HEK293 (cell line): ENCODE data around the gene PDZD2.
A peak's percentile ranks its signal among the peaks of the same experiment; 100 is the strongest.

Source experiments
- CTCF ChIA-PET: fragments of 350-600 bp; formaldehyde crosslinking; extraction: SDS; loops from one replicate; lab custom pipeline; 2021; ENCODE audit warnings: antibody characterized with exemption; lab: Yijun Ruan, JAX
- POLR2A ChIA-PET: fragments of 300-600 bp; formaldehyde crosslinking; extraction: SDS; loops from one replicate; lab custom pipeline; 2020; ENCODE audit warnings: antibody characterized with exemption, inconsistent platforms; lab: Yijun Ruan, JAX
- H3K27ac ChIP-seq: fragments of 200-500 bp; sonication (Bioruptor generic); 2 replicates; pipeline ENCODE4 v1.5.1; 2014; ENCODE audit warnings: low read depth, low read length, control low read depth, inconsistent platforms; ENCODE audit errors: extremely low read depth
- H3K36me3 ChIP-seq, 2 experiments: fragments of 200-500 bp in 1 of 2; sonication (Bioruptor generic) in 1 of 2; 1 replicate in 1 of 2; 2 replicates in 1 of 2; pipeline ENCODE4 v1.5.1; 2014 to 2017; ENCODE audit warnings: inconsistent platforms in 2 of 2, low read length in 2 of 2; ENCODE audit not compliant: control insufficient read depth in 2 of 2, insufficient read depth in 1 of 2
- H3K4me1 ChIP-seq: fragments of 200-500 bp; sonication (Bioruptor generic); 2 replicates; pipeline ENCODE4 v1.5.1; 2014; ENCODE audit warnings: mild to moderate bottlenecking, low read length, inconsistent platforms; ENCODE audit not compliant: control insufficient read depth, insufficient read depth
- H3K4me3 ChIP-seq: 2 replicates; pipeline ENCODE4 v1.5.1; 2011; ENCODE audit warnings: low read depth, mild to moderate bottlenecking, control low read depth, low read length, moderate library complexity
- H3K9me3 ChIP-seq: fragments of 200-500 bp; sonication (Bioruptor generic); 2 replicates; pipeline ENCODE4 v1.5.1; 2014; ENCODE audit warnings: low read depth, low read length, inconsistent platforms; ENCODE audit not compliant: control insufficient read depth, insufficient read depth
- EGR2 ChIP-seq: fragments of 450-650 bp; formaldehyde crosslinking; IDR thresholded peaks from 2 replicates; pipeline ENCODE4 v1.5.1; 2016; ENCODE audit warnings: low read depth, missing biosample characterization, missing genetic modification characterization
- GFI1B ChIP-seq: fragments of 450-650 bp; formaldehyde crosslinking; IDR thresholded peaks from 2 replicates; pipeline ENCODE4 v1.5.1; 2016; ENCODE audit warnings: missing biosample characterization, missing genetic modification characterization
- REPIN1 ChIP-seq: fragments of 450-650 bp; formaldehyde crosslinking; IDR thresholded peaks from 2 replicates; pipeline ENCODE4 v1.5.1; 2017; ENCODE audit warnings: missing biosample characterization, missing genetic modification characterization, low read depth
- SP3 ChIP-seq: fragments of 450-650 bp; formaldehyde crosslinking; IDR thresholded peaks from 2 replicates; pipeline ENCODE4 v1.5.1; 2016; ENCODE audit warnings: missing biosample characterization, missing genetic modification characterization
- SP7 ChIP-seq: fragments of 450-650 bp; formaldehyde crosslinking; IDR thresholded peaks from 2 replicates; pipeline ENCODE4 v1.5.1; 2016; ENCODE audit warnings: missing biosample characterization, missing genetic modification characterization
- YY2 ChIP-seq: fragments of 450-650 bp; formaldehyde crosslinking; IDR thresholded peaks from 2 replicates; pipeline ENCODE4 v1.5.1; 2016; ENCODE audit warnings: missing biosample characterization, missing genetic modification characterization
- ZBTB48 ChIP-seq: fragments of 450-650 bp; formaldehyde crosslinking; IDR thresholded peaks from 2 replicates; pipeline ENCODE4 v1.5.1; 2016; ENCODE audit warnings: missing biosample characterization, missing genetic modification characterization
- ZFHX2 ChIP-seq: fragments of 450-650 bp; formaldehyde crosslinking; conservative IDR thresholded peaks from 2 replicates; pipeline ENCODE4 v1.5.1; 2016; ENCODE audit warnings: missing biosample characterization, missing genetic modification characterization
- ZNF138 ChIP-seq: fragments of 450-650 bp; formaldehyde crosslinking; IDR thresholded peaks from 2 replicates; pipeline ENCODE4 v1.5.1; 2016; ENCODE audit warnings: missing biosample characterization, missing genetic modification characterization, borderline replicate concordance
- ZNF202 ChIP-seq: fragments of 450-650 bp; formaldehyde crosslinking; IDR thresholded peaks from 2 replicates; pipeline ENCODE4 v1.5.1; 2016; ENCODE audit warnings: missing biosample characterization, missing genetic modification characterization, borderline replicate concordance
- ZNF426 ChIP-seq: fragments of 450-650 bp; formaldehyde crosslinking; IDR thresholded peaks from 2 replicates; pipeline ENCODE4 v1.5.1; 2017; ENCODE audit warnings: missing biosample characterization, missing genetic modification characterization, mild to moderate bottlenecking, inconsistent platforms, moderate library complexity
- ZNF529 ChIP-seq: fragments of 450-650 bp; formaldehyde crosslinking; IDR thresholded peaks from 2 replicates; pipeline ENCODE4 v1.5.1; 2017; ENCODE audit warnings: missing genetic modification characterization, missing biosample characterization; ENCODE audit not compliant: insufficient replicate concordance
- ZNF626 ChIP-seq: fragments of 450-650 bp; sonication (Bioruptor Pico); formaldehyde crosslinking; IDR thresholded peaks from 2 replicates; pipeline ENCODE4 v1.5.1; 2018; ENCODE audit warnings: missing biosample characterization, missing genetic modification characterization, inconsistent platforms
- ZNF660 ChIP-seq: fragments of 450-650 bp; IDR thresholded peaks from 2 replicates; pipeline ENCODE4 v1.5.1; 2018; ENCODE audit warnings: missing biosample characterization, mild to moderate bottlenecking, missing genetic modification characterization
- ZNF768 ChIP-seq: fragments of 450-650 bp; formaldehyde crosslinking; IDR thresholded peaks from 2 replicates; pipeline ENCODE4 v1.5.1; 2018; ENCODE audit warnings: missing biosample characterization, mild to moderate bottlenecking, missing genetic modification characterization
- ZNF776 ChIP-seq: fragments of 450-650 bp; formaldehyde crosslinking; IDR thresholded peaks from 2 replicates; pipeline ENCODE4 v1.5.0; 2017; ENCODE audit warnings: missing biosample characterization, missing genetic modification characterization, borderline replicate concordance
- TF ChIP-seq, protein P1 (sequence below): fragments of 450-650 bp; formaldehyde crosslinking; IDR thresholded peaks from 2 replicates; pipeline ENCODE4 v1.5.1; 2016; ENCODE audit warnings: missing biosample characterization, missing genetic modification characterization
- TF ChIP-seq, protein P2 (sequence below): fragments of 450-650 bp; formaldehyde crosslinking; IDR thresholded peaks from 2 replicates; pipeline ENCODE4; 2016; ENCODE audit warnings: missing biosample characterization, missing genetic modification characterization
- TF ChIP-seq, protein P3 (sequence below): fragments of 450-650 bp; formaldehyde crosslinking; conservative IDR thresholded peaks from 2 replicates; pipeline ENCODE4 v1.5.1; 2016; ENCODE audit warnings: low read depth, missing biosample characterization, missing genetic modification characterization

Gene PDZD2

DNA sequence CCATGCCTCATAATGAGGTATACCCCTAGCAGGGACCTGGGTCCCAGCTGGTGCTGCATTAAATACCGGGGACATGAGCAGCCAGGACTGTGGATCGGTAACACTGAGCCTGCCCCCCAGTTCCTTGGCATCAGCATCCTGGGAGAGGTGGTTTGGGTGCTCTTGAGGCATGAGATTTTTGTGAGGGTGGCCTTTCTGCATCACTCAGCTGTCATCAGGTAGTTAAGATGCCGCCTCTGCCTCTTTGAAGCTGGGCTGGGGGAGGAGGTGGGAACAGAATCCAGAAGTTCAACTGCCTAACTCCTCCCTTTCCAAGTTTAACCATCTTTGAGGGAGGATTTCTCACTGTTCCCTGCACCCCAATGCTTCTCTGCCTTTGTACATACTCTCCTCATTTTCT is 112.7 kb downstream of the PDZD2 start:
- Histone ChIP-seq H3K4me1 (no peaks in the 10 kb centered on the region), H3K36me3 (no peaks in the 10 kb centered on the region), H3K4me3 (no peak overlapping the region), H3K9me3 (no peaks in the 10 kb centered on the region), H3K27ac (no peak overlapping the region)
- POLR2A ChIA-PET, result no interaction called here
- CTCF ChIA-PET, result no interaction called here
- TF ChIP-seq ZNF202 (tag by site-specific recombination) (no peak), SP3 (tag by site-specific recombination) (no peak), EGR2 (tag by site-specific recombination) (peak; percentile 95), YY2 (tag by site-specific recombination) (no peak), ZFHX2 (tag by site-specific recombination) (peak; percentile 70)

DNA sequence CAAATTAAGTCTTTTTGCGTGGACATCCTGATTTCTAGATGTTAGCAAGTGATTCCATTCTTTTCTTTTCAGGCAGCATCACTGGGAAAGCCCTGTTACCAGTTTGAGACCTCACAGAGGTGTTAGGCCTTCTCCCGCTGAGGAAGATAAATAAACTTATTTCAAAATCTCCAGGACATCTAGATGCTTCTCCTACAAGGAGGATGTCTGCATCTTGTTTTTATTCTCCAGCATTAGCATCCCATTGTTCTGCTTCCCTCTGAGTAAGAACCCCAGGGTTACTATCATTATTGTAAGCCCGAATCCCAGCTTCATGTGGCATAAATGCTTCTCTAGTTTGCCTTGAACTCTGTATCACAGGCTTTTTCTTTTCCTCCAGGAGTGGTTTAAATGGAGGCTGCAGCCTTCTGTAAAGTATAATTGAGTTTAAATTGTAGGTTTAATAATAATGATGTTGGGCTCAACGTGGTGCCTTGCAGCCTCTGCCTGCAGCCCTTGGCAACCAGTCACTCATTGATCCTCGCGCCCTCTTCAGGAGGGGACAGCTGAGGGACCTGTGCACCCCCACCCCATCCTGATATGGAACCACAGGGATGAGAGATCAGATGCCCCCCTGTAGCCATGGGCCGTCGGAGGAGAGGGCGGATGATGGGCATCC is 114.9 kb downstream of the PDZD2 start:
- no peaks in the 10 kb centered on the region; a peak in 1 of 3 replicates for H3K36me3 ChIP-seq
- H3K27ac ChIP-seq, result no peak overlapping the region
- H3K4me3 ChIP-seq, result no peak overlapping the region
- no peaks in the 10 kb centered on the region for H3K9me3 ChIP-seq
- TF ChIP-seq ZNF776 (tag by site-specific recombination) (no peak), ZBTB48 (tag by site-specific recombination) (no peak), ZNF138 (tag by site-specific recombination) (no peak), SP7 (no peak)
- TF ChIP-seq, protein P1, sequence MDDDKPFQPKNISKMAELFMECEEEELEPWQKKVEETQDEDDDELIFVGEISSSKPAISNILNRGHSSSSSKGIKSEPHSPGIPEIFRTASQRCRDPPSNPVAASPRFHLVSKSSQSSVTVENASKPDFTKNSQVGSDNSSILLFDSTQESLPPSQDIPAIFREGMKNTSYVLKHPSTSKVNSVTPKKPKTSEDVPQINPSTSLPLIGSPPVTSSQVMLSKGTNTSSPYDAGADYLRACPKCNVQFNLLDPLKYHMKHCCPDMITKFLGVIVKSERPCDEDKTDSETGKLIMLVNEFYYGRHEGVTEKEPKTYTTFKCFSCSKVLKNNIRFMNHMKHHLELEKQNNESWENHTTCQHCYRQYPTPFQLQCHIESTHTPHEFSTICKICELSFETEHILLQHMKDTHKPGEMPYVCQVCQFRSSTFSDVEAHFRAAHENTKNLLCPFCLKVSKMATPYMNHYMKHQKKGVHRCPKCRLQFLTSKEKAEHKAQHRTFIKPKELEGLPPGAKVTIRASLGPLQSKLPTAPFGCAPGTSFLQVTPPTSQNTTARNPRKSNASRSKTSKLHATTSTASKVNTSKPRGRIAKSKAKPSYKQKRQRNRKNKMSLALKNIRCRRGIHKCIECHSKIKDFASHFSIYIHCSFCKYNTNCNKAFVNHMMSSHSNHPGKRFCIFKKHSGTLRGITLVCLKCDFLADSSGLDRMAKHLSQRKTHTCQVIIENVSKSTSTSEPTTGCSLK (tag by site-specific recombination), result no peak
- ChIA-PET POLR2A (no interaction called here), CTCF (interaction anchor here (0.6 kb wide), 2 partner anchors 15 to 185 kb away, joined by 3 read pairs; no protein-coding TSS in a partner anchor)
- no peaks in the 10 kb centered on the region for H3K4me1 ChIP-seq

DNA sequence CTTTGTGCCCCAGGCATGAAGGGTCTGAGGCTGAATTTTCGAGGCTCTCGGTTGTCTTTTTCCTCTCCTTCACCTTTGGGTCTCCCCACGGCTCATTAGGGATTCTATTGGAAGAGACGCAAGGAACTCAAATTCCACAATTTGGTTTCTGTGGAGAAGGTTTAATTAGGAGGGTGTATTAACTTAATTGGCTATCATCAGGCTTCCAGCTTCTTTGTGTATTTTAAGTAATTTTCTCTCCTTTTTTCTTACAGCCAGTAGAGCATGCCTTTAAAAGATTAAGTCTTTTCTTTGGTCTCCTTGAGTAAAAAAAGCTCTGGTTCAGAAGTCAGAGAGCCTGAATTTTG is 115.4 kb downstream of the PDZD2 start:
- ChIA-PET CTCF (interaction anchor here (0.6 kb wide), 2 partner anchors 15 to 186 kb away, joined by 3 read pairs; no protein-coding TSS in a partner anchor), POLR2A (no interaction called here)
- Histone ChIP-seq H3K9me3 (no peaks in the 10 kb centered on the region), H3K4me3 (no peak overlapping the region), H3K4me1 (no peaks in the 10 kb centered on the region), H3K27ac (no peak overlapping the region), H3K36me3 (no peaks in the 10 kb centered on the region; a peak in 1 of 3 replicates)
- TF ChIP-seq REPIN1 (no peak), ZNF529 (tag by site-specific recombination) (no peak), ZNF626 (tag by site-specific recombination) (no peak), ZNF768 (tag by site-specific recombination) (no peak), ZNF426 (no peak), SP7 (no peak), GFI1B (no peak), ZNF660 (tag by site-specific recombination) (no peak)
- TF ChIP-seq, protein P2, sequence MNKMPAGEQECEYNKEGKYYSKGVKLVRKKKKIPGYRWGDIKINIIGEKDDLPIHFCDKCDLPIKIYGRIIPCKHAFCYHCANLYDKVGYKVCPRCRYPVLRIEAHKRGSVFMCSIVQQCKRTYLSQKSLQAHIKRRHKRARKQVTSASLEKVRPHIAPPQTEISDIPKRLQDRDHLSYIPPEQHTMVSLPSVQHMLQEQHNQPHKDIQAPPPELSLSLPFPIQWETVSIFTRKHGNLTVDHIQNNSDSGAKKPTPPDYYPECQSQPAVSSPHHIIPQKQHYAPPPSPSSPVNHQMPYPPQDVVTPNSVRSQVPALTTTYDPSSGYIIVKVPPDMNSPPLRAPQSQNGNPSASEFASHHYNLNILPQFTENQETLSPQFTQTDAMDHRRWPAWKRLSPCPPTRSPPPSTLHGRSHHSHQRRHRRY (tag by site-specific recombination), result no peak
- TF ChIP-seq, protein P3, sequence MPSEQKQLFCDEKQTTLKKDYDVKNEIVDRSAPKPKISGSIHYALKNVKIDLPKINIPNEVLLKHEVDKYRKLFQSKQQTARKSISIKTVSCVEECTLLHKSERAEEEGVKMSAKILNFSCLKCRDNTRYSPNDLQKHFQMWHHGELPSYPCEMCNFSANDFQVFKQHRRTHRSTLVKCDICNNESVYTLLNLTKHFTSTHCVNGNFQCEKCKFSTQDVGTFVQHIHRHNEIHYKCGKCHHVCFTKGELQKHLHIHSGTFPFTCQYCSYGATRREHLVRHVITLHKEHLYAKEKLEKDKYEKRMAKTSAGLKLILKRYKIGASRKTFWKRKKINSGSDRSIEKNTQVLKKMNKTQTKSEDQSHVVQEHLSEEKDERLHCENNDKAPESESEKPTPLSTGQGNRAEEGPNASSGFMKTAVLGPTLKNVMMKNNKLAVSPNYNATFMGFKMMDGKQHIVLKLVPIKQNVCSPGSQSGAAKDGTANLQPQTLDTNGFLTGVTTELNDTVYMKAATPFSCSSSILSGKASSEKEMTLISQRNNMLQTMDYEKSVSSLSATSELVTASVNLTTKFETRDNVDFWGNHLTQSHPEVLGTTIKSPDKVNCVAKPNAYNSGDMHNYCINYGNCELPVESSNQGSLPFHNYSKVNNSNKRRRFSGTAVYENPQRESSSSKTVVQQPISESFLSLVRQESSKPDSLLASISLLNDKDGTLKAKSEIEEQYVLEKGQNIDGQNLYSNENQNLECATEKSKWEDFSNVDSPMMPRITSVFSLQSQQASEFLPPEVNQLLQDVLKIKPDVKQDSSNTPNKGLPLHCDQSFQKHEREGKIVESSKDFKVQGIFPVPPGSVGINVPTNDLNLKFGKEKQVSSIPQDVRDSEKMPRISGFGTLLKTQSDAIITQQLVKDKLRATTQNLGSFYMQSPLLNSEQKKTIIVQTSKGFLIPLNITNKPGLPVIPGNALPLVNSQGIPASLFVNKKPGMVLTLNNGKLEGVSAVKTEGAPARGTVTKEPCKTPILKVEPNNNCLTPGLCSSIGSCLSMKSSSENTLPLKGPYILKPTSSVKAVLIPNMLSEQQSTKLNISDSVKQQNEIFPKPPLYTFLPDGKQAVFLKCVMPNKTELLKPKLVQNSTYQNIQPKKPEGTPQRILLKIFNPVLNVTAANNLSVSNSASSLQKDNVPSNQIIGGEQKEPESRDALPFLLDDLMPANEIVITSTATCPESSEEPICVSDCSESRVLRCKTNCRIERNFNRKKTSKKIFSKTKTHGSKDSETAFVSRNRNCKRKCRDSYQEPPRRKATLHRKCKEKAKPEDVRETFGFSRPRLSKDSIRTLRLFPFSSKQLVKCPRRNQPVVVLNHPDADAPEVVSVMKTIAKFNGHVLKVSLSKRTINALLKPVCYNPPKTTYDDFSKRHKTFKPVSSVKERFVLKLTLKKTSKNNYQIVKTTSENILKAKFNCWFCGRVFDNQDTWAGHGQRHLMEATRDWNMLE (tag by site-specific recombination), result no peak
